ENCODE data around the gene WAPL.
"Not testable (repeated sequence)": the region's sequence is repeated elsewhere in the genome, so short reads cannot be mapped to it uniquely, and the experiment has no call there.

Gene WAPL

DNA sequence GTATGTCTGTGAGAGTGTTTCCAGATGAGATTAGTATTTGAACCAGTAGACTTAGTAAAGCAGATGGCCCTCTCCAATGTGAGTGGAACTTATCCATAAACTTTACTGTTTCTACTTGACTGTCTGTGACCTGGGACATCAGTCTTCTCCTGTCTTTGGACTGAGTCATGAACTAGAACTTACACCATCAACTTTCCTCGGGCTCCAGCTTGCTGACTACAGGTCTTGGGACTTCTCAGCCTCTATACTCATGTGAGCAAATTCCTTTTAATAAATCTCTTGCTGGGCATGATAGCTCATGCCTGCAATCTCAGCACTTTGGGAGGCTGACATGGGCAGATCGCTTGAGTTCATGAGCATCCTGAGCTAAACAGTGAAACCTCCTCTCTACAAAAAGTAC is 25.7 kb upstream of the WAPL start:
- Histone ChIP-seq H3K36me3 (ENCODE audit: insufficient read depth, low read length) (no peaks in the 10 kb centered on the region), H3K4me3 (no peak overlapping the region), H3K9me3 (ENCODE audit: low read depth, low read length) (no peaks in the 10 kb centered on the region), H3K9ac (ENCODE audit: insufficient read length) (no peak overlapping the region), H3K27ac (no peak overlapping the region)
- DNase-seq (ENCODE audit: low read depth, low spot score) = no peak
- TF ChIP-seq POLR2AphosphoS5 (IDR thresholded peaks at IDR 0.05; ENCODE audit: borderline replicate concordance, low read depth, low read length) (no peak), EZH2 (IDR thresholded peaks at IDR 0.05) (no peak)

DNA sequence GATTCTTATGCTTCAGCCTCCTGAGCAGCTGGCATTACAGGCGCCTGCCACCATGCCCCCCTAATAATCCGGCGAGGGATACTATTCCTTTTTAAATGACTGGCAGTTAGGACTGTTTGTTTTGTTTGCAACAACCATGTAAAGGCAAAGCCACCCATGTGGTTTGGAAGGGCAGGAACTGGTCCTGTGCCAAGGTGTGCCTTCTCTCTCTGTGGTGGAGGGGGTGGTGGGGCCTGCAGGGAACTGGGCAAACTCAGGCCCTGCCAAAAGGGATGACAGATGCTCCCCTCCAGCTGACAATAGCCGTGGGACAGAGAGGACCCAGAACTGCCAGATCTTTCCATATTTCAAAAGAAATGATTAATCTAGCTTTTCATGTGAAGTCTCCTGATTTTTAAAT is 23.5 kb upstream of the WAPL start:
- Histone ChIP-seq H3K9me3 (ENCODE audit: low read depth, low read length) (no peaks in the 10 kb centered on the region), H3K36me3 (ENCODE audit: insufficient read depth, low read length) (no peaks in the 10 kb centered on the region), H3K27ac (no peak overlapping the region), H3K9ac (ENCODE audit: insufficient read length) (no peak overlapping the region), H3K4me3 (no peak overlapping the region)
- no peak for DNase-seq (ENCODE audit: low read depth, low spot score)
- TF ChIP-seq EZH2 (IDR thresholded peaks at IDR 0.05) = no peak
- no peak for TF ChIP-seq FOXP2 (optimal IDR thresholded peaks at IDR 0.05; ENCODE audit: control extremely low read depth, extremely low read length, insufficient read depth)
- TF ChIP-seq POLR2AphosphoS5 (IDR thresholded peaks at IDR 0.05; ENCODE audit: borderline replicate concordance, low read depth, low read length) = no peak

DNA sequence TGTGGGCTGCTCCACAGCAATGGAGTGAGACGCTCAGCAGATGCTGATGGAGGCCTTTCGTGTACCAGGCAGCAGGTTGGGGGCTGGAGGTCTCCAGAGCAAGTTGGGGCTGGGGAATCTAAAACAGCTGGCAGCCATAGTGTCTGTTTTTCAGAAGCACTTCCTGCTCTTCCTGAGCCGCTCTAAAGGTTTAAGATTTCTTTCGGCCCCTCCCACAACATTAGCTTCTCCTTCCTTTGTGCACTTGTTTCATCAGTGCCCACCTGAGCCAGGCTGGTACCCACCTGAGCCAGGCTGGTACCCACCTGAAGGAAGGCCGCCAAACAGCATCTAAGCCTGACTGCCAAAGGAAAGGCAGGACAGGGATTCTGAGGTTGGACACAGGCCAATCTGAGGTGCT is 18.4 kb upstream of the WAPL start:
- no peak overlapping the region for H3K9ac ChIP-seq (ENCODE audit: insufficient read length)
- H3K9me3 ChIP-seq (ENCODE audit: low read depth, low read length) = no peaks in the 10 kb centered on the region
- no peaks in the 10 kb centered on the region for H3K36me3 ChIP-seq (ENCODE audit: insufficient read depth, low read length)
- no peak overlapping the region for H3K27ac ChIP-seq
- H3K4me3 ChIP-seq = no peak overlapping the region
- TF ChIP-seq POLR2AphosphoS5 (IDR thresholded peaks at IDR 0.05; ENCODE audit: borderline replicate concordance, low read depth, low read length) (no peak), FOXP2 (optimal IDR thresholded peaks at IDR 0.05; ENCODE audit: control extremely low read depth, extremely low read length, insufficient read depth) (no peak), EZH2 (IDR thresholded peaks at IDR 0.05) (no peak)
- no peak for DNase-seq (ENCODE audit: low read depth, low spot score)

DNA sequence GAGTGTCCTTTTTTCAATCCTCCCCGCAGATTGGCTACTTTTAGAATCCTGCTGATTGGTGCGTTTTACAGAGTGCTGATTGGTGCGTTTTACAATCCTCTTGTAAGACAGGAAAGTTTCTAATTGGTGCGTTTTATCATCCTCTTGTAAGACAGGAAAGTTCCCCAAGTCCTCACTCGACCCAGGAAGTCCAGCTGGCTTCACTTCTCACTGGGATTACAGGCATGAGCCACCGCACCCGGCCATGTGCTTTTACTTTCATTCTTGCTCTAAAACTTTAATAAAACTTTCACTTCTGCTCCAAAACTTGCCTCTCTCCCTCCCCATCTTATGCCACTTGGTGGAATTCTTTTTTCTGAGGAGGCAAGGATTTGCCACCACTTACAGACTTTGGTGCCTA is 17.0 kb upstream of the WAPL start:
- Histone ChIP-seq H3K9ac (ENCODE audit: insufficient read length) (no peak overlapping the region), H3K9me3 (ENCODE audit: low read depth, low read length) (no peaks in the 10 kb centered on the region), H3K4me3 (no peak overlapping the region), H3K36me3 (ENCODE audit: insufficient read depth, low read length) (no peaks in the 10 kb centered on the region), H3K27ac (no peak overlapping the region)
- DNase-seq (ENCODE audit: low read depth, low spot score) = no peak
- TF ChIP-seq EZH2 (IDR thresholded peaks at IDR 0.05) (no peak), POLR2AphosphoS5 (IDR thresholded peaks at IDR 0.05; ENCODE audit: borderline replicate concordance, low read depth, low read length) (no peak), FOXP2 (optimal IDR thresholded peaks at IDR 0.05; ENCODE audit: control extremely low read depth, extremely low read length, insufficient read depth) (no peak)

DNA sequence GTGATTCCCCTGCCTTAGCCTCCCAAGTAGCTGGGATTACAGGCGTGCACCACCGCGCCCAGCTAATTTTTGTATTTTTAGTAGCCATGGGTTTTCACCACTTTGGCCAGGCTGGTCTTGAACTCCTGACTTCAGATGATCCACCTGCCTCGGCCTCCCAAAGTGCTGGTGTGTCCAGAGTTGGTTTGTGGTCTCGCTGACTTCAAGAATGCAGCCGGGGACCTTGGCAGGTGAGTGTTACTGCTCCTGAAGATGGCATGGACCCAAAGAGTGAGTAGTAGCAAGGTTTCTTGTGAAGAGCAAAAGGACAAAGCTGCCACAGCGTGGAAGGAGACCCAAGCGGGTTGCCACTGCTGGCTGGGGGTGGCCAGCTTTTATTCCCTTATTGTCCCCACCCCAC is 16.4 kb upstream of the WAPL start:
- not testable (repeated sequence) for H3K4me3 ChIP-seq; H3K27ac ChIP-seq; H3K9me3 ChIP-seq (ENCODE audit: low read depth, low read length); DNase-seq (ENCODE audit: low read depth, low spot score); H3K36me3 ChIP-seq (ENCODE audit: insufficient read depth, low read length); H3K9ac ChIP-seq (ENCODE audit: insufficient read length)

DNA sequence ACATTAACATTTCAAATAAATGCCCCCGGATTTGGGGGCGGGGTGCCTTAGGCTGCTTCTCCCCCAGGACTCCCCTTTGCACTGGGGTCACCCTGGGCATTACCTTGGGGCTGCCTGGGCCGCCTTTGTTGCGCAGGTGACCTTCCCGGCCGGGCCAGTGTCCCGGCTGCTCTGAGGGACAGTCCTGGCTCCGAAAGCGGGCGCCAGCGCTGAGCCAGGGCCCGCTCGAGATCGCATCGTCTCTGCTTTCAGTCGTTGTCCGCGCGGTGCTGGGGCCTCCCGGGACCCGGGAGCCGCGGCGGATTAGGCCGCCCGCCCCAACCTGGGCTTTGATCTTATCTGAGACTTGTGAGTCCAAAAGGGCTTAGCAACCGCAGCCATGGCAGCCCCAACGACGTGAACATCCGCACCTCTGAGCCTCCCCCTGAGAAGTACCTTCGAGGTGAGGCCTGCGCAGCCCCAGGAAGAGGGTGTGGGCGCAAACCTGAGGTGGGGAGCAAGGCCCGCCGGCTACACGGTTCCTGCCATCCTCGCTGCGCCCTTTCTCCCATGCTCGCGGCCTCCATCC is 14.8 kb upstream of the WAPL start:
- no peak overlapping the region for H3K4me3 ChIP-seq
- DNase-seq (ENCODE audit: low read depth, low spot score) = no peak
- H3K9ac ChIP-seq (ENCODE audit: insufficient read length) = no peak overlapping the region
- TF ChIP-seq POLR2AphosphoS5 (IDR thresholded peaks at IDR 0.05; ENCODE audit: borderline replicate concordance, low read depth, low read length) (no peak), FOXP2 (optimal IDR thresholded peaks at IDR 0.05; ENCODE audit: control extremely low read depth, extremely low read length, insufficient read depth) (no peak), EZH2 (IDR thresholded peaks at IDR 0.05) (no peak)
- no peaks in the 10 kb centered on the region for H3K36me3 ChIP-seq (ENCODE audit: insufficient read depth, low read length)
- H3K27ac ChIP-seq = no peak overlapping the region
- H3K9me3 ChIP-seq (ENCODE audit: low read depth, low read length) = no peaks in the 10 kb centered on the region

DNA sequence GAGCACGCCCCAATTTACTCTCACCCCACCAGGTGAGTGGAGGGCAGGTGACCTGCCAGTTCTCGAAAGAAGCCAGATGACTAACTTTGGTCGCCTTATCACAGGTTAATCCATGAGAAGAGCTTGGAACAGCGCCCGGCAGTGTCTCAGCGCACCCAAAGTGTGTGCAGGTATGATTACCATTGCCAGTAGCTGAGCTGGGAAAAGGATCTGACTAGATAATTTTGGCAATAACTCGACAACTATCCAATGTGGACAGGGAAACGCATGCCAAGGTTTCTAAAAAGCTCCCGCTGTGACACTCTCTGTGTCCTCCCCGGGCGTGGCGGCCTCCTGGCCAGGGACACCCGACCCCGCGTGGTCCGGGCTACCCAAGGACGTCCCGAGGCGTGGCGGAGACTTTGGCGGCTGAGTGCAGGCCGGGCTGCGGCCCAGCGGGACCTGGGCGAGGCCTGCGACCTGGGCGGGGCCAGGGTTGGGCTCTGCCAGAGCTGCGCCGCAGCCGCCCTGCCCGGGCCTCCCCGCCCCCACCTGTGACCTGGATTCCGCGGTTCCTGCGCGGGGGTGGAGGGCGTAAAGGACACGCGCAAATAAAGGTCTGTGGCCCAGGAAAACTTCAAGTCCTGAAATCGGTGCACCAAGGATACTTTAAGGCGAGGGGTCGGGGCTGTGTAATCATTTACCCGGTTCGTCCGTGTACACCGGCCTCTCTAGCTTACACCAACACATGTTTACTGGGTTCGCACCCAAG is 13.7 kb upstream of the WAPL start:
- no peaks in the 10 kb centered on the region for H3K36me3 ChIP-seq (ENCODE audit: insufficient read depth, low read length)
- no peak for TF ChIP-seq FOXP2 (optimal IDR thresholded peaks at IDR 0.05; ENCODE audit: control extremely low read depth, extremely low read length, insufficient read depth)
- H3K9ac ChIP-seq (ENCODE audit: insufficient read length) = no peak overlapping the region
- H3K4me3 ChIP-seq = no peak overlapping the region
- DNase-seq (ENCODE audit: low read depth, low spot score) = no peak
- H3K27ac ChIP-seq = no peak overlapping the region
- no peaks in the 10 kb centered on the region for H3K9me3 ChIP-seq (ENCODE audit: low read depth, low read length)

DNA sequence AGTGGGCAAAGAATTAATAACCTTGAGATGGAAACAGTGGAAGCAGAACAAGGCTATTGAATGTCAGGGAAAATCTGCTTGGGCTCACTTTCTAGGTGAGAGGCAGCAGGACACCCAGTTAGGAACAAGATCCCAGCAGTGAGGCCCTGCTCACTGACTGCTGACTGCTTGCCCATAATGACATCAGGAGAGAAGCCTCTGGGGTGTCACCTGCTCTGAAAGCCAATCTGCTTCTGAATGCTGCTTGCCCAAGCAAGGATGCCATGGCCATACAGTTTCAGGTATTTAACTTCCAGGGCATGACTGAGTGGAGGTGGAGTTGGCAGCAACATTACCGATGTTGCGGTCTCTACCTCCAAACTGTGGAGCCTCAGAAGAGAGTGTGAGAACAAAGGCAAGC is 11.7 kb upstream of the WAPL start:
- DNase-seq (ENCODE audit: low read depth, low spot score) = no peak
- Histone ChIP-seq H3K27ac (no peak overlapping the region), H3K9ac (ENCODE audit: insufficient read length) (no peak overlapping the region), H3K9me3 (ENCODE audit: low read depth, low read length) (no peaks in the 10 kb centered on the region), H3K36me3 (ENCODE audit: insufficient read depth, low read length) (no peaks in the 10 kb centered on the region), H3K4me3 (no peak overlapping the region)
- no peak for TF ChIP-seq EZH2 (IDR thresholded peaks at IDR 0.05)
- no peak for TF ChIP-seq POLR2AphosphoS5 (IDR thresholded peaks at IDR 0.05; ENCODE audit: borderline replicate concordance, low read depth, low read length)

DNA sequence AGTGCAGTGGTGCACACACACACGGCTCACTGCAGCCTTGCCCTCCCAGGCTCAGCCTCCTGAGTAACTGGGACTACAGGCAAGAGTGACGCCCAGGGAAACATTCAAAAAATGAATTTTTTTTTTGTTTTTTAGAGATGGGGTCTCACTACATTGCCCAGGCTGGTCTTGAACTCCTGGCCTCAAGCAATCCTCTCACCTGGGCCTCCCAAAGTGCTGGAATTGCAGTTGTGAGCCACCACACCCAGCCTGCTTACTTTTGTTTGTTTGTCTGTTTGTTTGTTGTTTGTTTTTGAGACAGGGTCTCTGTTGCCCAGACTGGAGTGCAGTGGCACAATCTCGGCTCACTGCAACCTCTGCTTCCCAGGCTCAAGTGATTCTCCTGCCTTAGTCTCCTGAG is 7.1 kb upstream of the WAPL start:
- H3K9me3 ChIP-seq (ENCODE audit: low read depth, low read length); H3K4me3 ChIP-seq; H3K27ac ChIP-seq; H3K36me3 ChIP-seq (ENCODE audit: insufficient read depth, low read length); DNase-seq (ENCODE audit: low read depth, low spot score); H3K9ac ChIP-seq (ENCODE audit: insufficient read length): not testable (repeated sequence)

Data from SK-N-MC (cell line).